Muscle of leg (tissue), 11 donors: ENCODE measurements around the gene LRRFIP1. TPM values are rescaled to one million over a fixed set of nuclear protein-coding genes. Genes with fewer than 3 reads are reported as not detected.
"Not testable (repeated sequence)": the region's sequence is repeated elsewhere in the genome, so short reads cannot be mapped to it uniquely, and the experiment has no call there.

Source experiments
- DNase-seq: peaks from one replicate; pipeline ENCODE4 v3.0.0; 2013
- H3K27ac ChIP-seq: one replicate; pipeline ENCODE4 v1.5.1; 2013; ENCODE audit warnings: mild to moderate bottlenecking, low read length, control low read depth
- H3K27me3 ChIP-seq: one replicate; pipeline ENCODE4 v1.6.1; 2013; ENCODE audit warnings: low read length; ENCODE audit not compliant: control insufficient read depth, insufficient read depth
- H3K36me3 ChIP-seq: one replicate; pipeline ENCODE4 v1.6.1; 2013; ENCODE audit warnings: low read length; ENCODE audit not compliant: control insufficient read depth, insufficient read depth
- H3K4me1 ChIP-seq: one replicate; pipeline ENCODE4 v1.6.1; 2013; ENCODE audit warnings: low read length; ENCODE audit not compliant: control insufficient read depth, insufficient read depth
- H3K4me3 ChIP-seq: one replicate; pipeline ENCODE4 v1.5.1; 2013; ENCODE audit warnings: low read length, control low read depth
- H3K9me3 ChIP-seq: replicated peaks from 2 replicates; pipeline ENCODE4 v1.6.1; 2013; ENCODE audit warnings: low read depth, low read length; ENCODE audit not compliant: control insufficient read depth
- WGBS: methylation state at CpG from one replicate; pipeline ENCODE4 v1.1.5; 2013; ENCODE audit warnings: missing lambda C conversion rate; ENCODE audit not compliant: insufficient coverage; 5-methylcytosine and 5-hydroxymethylcytosine counted together
- polyA plus RNA-seq, 8 donors: library from polyadenylated mRNA; unstranded; fragments of 120-200 nt; gene quantifications; one replicate each; pipeline versions ENCODE4 v1.2.1 to v1.2.3, GENCODE V29; 2013; ENCODE audit warnings: inconsistent platforms in 1 of 8, low replicate concordance in 1 of 8; ENCODE audit not compliant: insufficient read length in 8 of 8, insufficient read depth in 1 of 8
- total RNA-seq: library from RNA; stranded (reverse); fragments of 120-200 nt; gene quantifications from one replicate; pipeline ENCODE4 v1.2.4, GENCODE V29; 2013

LRRFIP1 gene
- total and polyA plus RNA-seq, 9 donors, result 95.1 to 182 (median 113) TPM

- 40% methylated on average over 1 of the region's 1 CpG for WGBS
- Histone ChIP-seq H3K9me3 (no peaks in the 10 kb centered on the region), H3K27ac (peak overlapping the region; percentile 96), H3K4me3 (no peak overlapping the region), H3K27me3 (no peaks in the 10 kb centered on the region), H3K4me1 (peaks cover 56% of the 10 kb centered on the region), H3K36me3 (peaks cover 18% of the 10 kb centered on the region)
- no peak for DNase-seq
Observed at GRCh38 chr2:237688081-237688480, 60.7 kb downstream of the LRRFIP1 start.

GRCh38 chr2:237688541-237688940 is 61.2 kb downstream of the LRRFIP1 start:
- no CpG with 5 or more reads among the region's 6 CpGs for WGBS
- H3K9me3 ChIP-seq, DNase-seq, H3K27me3 ChIP-seq, H3K4me3 ChIP-seq: not testable (repeated sequence)
- peak overlapping the region; percentile 96 for H3K27ac ChIP-seq
- peaks cover 17% of the 10 kb centered on the region for H3K36me3 ChIP-seq
- H3K4me1 ChIP-seq, result peaks cover 55% of the 10 kb centered on the region

- Histone ChIP-seq H3K27me3 (no peaks in the 10 kb centered on the region), H3K36me3 (peaks cover 15% of the 10 kb centered on the region), H3K9me3 (no peaks in the 10 kb centered on the region), H3K4me3 (no peak overlapping the region), H3K4me1 (peaks cover 62% of the 10 kb centered on the region), H3K27ac (peak overlapping the region; percentile 18)
- WGBS, result 84% methylated on average over 4 of the region's 6 CpGs
- DNase-seq, result peak; percentile 44
Observed at GRCh38 chr2:237689336-237690131, 62.1 kb downstream of the LRRFIP1 start.

- peak overlapping the region; percentile 61 for H3K4me3 ChIP-seq
- WGBS, result 12% methylated on average over 56 of the region's 78 CpGs
Observed at GRCh38 chr2:237691029-237691907, 63.9 kb downstream of the LRRFIP1 start.

GRCh38 chr2:237691908-237692600 is 64.7 kb downstream of the LRRFIP1 start:
- no peaks in the 10 kb centered on the region for H3K9me3 ChIP-seq
- DNase-seq, result peak; percentile 93
- H3K27ac ChIP-seq, result peak overlapping the region; percentile 76
- peaks cover 5% of the 10 kb centered on the region for H3K36me3 ChIP-seq
- under 1% methylated on average over 77 of the region's 94 CpGs for WGBS
- peak overlapping the region; percentile 72 for H3K4me3 ChIP-seq
- no peaks in the 10 kb centered on the region for H3K27me3 ChIP-seq
- H3K4me1 ChIP-seq, result peaks cover 70% of the 10 kb centered on the region

More at GRCh38 chr2:237691029-237691907, 63.9 kb downstream of the LRRFIP1 start:
- H3K36me3 ChIP-seq, result peaks cover 7% of the 10 kb centered on the region
- DNase-seq, result no peak
- H3K4me1 ChIP-seq, result peaks cover 69% of the 10 kb centered on the region
- no peaks in the 10 kb centered on the region for H3K9me3 ChIP-seq
- H3K27me3 ChIP-seq, result no peaks in the 10 kb centered on the region
- H3K27ac ChIP-seq, result peak overlapping the region; percentile 77

- Histone ChIP-seq H3K36me3 (peaks cover 4% of the 10 kb centered on the region), H3K27me3 (no peaks in the 10 kb centered on the region), H3K9me3 (no peaks in the 10 kb centered on the region), H3K4me3 (peak overlapping the region; percentile 72), H3K4me1 (peaks cover 71% of the 10 kb centered on the region), H3K27ac (peak overlapping the region; percentile 76)
- DNase-seq, result no peak
- WGBS, result 2% methylated on average over 33 of the region's 40 CpGs
Observed at GRCh38 chr2:237692601-237693290, 65.4 kb downstream of the LRRFIP1 start.

DNA sequence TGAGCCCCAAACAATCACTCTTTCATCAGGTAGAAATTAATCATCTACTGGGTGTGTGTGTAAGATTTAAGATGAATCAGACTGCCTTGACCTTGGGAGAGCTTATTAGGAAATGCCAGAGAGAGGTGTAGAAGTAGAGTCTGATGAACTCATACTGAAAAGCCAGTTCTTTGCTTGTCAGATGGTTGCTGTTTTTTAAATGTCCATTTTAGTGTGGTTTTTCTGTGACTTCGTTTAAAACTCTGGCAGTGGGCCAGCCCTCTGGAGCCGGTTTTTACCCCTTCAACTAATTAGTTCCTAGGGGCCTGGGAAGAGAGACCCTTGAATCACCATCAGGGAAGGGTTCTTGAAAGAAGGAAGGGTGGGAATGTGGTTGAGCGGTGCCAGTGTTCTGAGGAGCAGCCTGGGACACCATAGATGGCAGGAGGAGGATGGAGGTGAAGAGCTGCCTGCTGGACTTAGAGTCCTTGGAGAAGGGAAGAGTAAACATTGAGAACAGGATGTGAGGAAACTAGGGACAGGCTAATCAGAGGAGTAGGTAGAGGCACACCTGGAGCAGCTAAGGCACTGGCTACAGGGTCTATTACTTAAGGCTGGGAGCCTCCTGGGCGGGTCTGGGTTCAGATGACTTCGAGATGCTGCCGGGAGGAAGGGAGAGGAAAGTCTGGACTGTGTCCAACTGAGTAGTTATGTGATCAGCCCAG is 66.1 kb downstream of the LRRFIP1 start:
- peak overlapping the region; percentile 72 for H3K4me3 ChIP-seq
- DNase-seq, result no peak
- H3K36me3 ChIP-seq, result peaks cover 3% of the 10 kb centered on the region
- peaks cover 69% of the 10 kb centered on the region for H3K4me1 ChIP-seq
- WGBS, result 93% methylated on average over 1 of the region's 6 CpGs
- H3K9me3 ChIP-seq, result no peaks in the 10 kb centered on the region
- H3K27me3 ChIP-seq, result no peaks in the 10 kb centered on the region
- peak overlapping the region; percentile 77 for H3K27ac ChIP-seq

DNA sequence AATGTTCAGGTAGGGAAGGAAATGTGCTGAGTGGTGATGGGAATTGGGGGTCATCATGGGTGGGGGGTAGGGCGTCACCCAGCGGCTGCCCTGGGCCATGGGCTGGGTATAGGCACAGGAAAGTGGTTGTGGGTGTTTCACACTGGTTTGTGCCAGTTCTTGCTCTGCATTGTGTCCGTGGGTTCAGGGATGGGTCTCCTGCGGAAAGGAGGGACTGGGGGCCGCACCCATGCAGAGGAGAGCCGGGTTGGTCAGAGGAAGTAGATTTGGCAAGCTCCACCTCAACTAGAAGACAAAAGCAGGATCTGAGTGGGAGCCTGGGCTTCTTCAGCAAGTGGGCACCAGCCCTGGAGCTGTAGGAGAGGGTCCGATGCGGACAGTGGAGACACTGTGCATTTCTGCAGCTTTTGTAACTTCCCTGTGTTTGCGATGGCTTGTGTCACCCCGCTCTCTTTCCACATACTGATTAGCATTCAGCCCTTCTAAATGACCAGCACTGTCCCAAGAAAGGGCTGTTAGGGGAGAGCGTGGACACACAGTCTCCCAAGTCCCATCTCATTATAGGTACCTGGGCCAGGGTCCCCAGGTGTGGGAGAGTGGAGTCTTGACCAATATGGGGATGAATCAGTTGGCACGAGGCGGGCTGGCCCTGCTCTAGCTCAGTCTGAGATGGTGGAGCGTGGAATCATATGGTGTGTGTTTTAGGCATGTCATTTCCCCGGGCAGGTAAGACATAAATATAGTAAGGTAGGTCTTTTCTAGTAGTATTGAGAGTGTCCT is 67.2 kb downstream of the LRRFIP1 start:
- Histone ChIP-seq H3K4me3 (peak overlapping the region; percentile 72), H3K27ac (peak overlapping the region; percentile 77), H3K9me3 (no peaks in the 10 kb centered on the region), H3K27me3 (no peaks in the 10 kb centered on the region), H3K36me3 (peaks cover 3% of the 10 kb centered on the region), H3K4me1 (peaks cover 62% of the 10 kb centered on the region)
- no peak for DNase-seq
- 62% methylated on average over 8 of the region's 15 CpGs for WGBS
